HepG2 (cell line): ENCODE results near the gene HIVEP2. TPM values are rescaled to one million over a fixed set of nuclear protein-coding genes. Genes with fewer than 3 reads are reported as not detected.

Experiments
- ARID2 ChIP-seq: sonication (generic); formaldehyde crosslinking; IDR thresholded peaks from 2 replicates; pipeline ENCODE4 v1.8.1; 2022; ENCODE audit warnings: mild to moderate bottlenecking, missing genetic modification reagents, borderline replicate concordance
- ATF7 ChIP-seq, 2 experiments: fragments of 450-650 bp in 1 of 2; sonication (generic) in 1 of 2; formaldehyde crosslinking in 1 of 2; IDR thresholded peaks; 2 replicates each; pipeline versions ENCODE4 v1.4.0 to v1.6.1; 2016 to 2020; ENCODE audit warnings: antibody characterized with exemption in 1 of 2, mild to moderate bottlenecking in 1 of 2, missing genetic modification reagents in 1 of 2
- BCL3 ChIP-seq: sonication (generic); formaldehyde crosslinking; IDR thresholded peaks from 2 replicates; pipeline ENCODE4 v1.5.1; 2020; ENCODE audit warnings: mild to moderate bottlenecking, missing genetic modification reagents, moderate library complexity
- HOXA7 ChIP-seq: sonication (generic); formaldehyde crosslinking; IDR thresholded peaks from 2 replicates; pipeline ENCODE4 v1.8.1; 2022; ENCODE audit warnings: mild to moderate bottlenecking, missing genetic modification reagents, moderate library complexity
- MAZ ChIP-seq, 2 experiments: sonication (generic) in 1 of 2; formaldehyde crosslinking in 1 of 2; IDR thresholded peaks; 2 replicates each; pipeline versions ENCODE4 v1.5.0 to v1.6.1; 2012 to 2020; ENCODE audit warnings: low read depth in 2 of 2, mild to moderate bottlenecking in 2 of 2, borderline replicate concordance in 1 of 2, improper control_type of control experiment in 1 of 2, low read length in 1 of 2, missing genetic modification reagents in 1 of 2, moderate library complexity in 1 of 2
- MEF2D ChIP-seq: sonication (generic); formaldehyde crosslinking; IDR thresholded peaks from 2 replicates; pipeline ENCODE4 v1.5.1; 2020; ENCODE audit warnings: mild to moderate bottlenecking, missing genetic modification reagents
- POGK ChIP-seq: sonication (generic); formaldehyde crosslinking; conservative IDR thresholded peaks from 2 replicates; pipeline ENCODE4 v1.8.0; 2022; ENCODE audit warnings: mild to moderate bottlenecking, moderate library complexity, missing genetic modification reagents
- PRMT3 ChIP-seq: sonication (generic); formaldehyde crosslinking; IDR thresholded peaks from 2 replicates; pipeline ENCODE4 v1.8.1; 2022; ENCODE audit warnings: low read depth, mild to moderate bottlenecking, moderate library complexity, missing genetic modification reagents, borderline replicate concordance
- RAD21 ChIP-seq: fragments of 450-650 bp; formaldehyde crosslinking; IDR thresholded peaks from 2 replicates; pipeline ENCODE4 v1.5.0; 2020; ENCODE audit warnings: mild to moderate bottlenecking
- RCOR2 ChIP-seq: IDR thresholded peaks from 2 replicates; pipeline ENCODE4 v1.6.1; 2016; ENCODE audit warnings: missing biosample characterization, missing genetic modification reagents
- SAP130 ChIP-seq: IDR thresholded peaks from 2 replicates; pipeline ENCODE4 v1.6.1; 2016; ENCODE audit warnings: low read depth
- SRY ChIP-seq: sonication (generic); formaldehyde crosslinking; IDR thresholded peaks from 2 replicates; pipeline ENCODE4 v1.8.0; 2022; ENCODE audit warnings: mild to moderate bottlenecking, missing genetic modification reagents
- SUZ12 ChIP-seq: fragments of 150-350 bp; IDR thresholded peaks from 2 replicates; pipeline ENCODE4 v1.6.1; 2014; ENCODE audit warnings: low read depth, low read length
- ZKSCAN1 ChIP-seq: fragments of 150-350 bp; IDR thresholded peaks from 2 replicates; pipeline ENCODE4 v1.6.1; 2014; ENCODE audit warnings: low read length
- ZNF235 ChIP-seq: sonication (generic); formaldehyde crosslinking; IDR thresholded peaks from 2 replicates; pipeline ENCODE4 v1.8.1; 2023; ENCODE audit warnings: mild to moderate bottlenecking, missing genetic modification reagents, borderline replicate concordance
- ZNF329 ChIP-seq: sonication (generic); formaldehyde crosslinking; IDR thresholded peaks from 2 replicates; pipeline ENCODE4 v1.9.0; 2021; ENCODE audit warnings: low read depth, mild to moderate bottlenecking, missing genetic modification reagents
- ZNF33B ChIP-seq: sonication (generic); formaldehyde crosslinking; IDR thresholded peaks from 2 replicates; pipeline ENCODE4 v1.5.1; 2020; ENCODE audit warnings: mild to moderate bottlenecking, missing genetic modification reagents
- ZNF382 ChIP-seq: sonication (generic); formaldehyde crosslinking; IDR thresholded peaks from 2 replicates; pipeline ENCODE4 v1.5.0; 2020; ENCODE audit warnings: missing genetic modification reagents, mild to moderate bottlenecking, borderline replicate concordance
- ZNF430 ChIP-seq: sonication (generic); formaldehyde crosslinking; IDR thresholded peaks from 2 replicates; pipeline ENCODE4 v1.9.0; 2021; ENCODE audit warnings: mild to moderate bottlenecking, missing genetic modification reagents
- ZNF646 ChIP-seq: sonication (generic); formaldehyde crosslinking; IDR thresholded peaks from 2 replicates; pipeline ENCODE4 v1.9.0; 2021; ENCODE audit warnings: mild to moderate bottlenecking, missing genetic modification reagents
- polyA plus RNA-seq, 8 experiments: library from polyadenylated mRNA; depleted of rRNA in 3 of 8; stranded (reverse) in 7 of 8; unstranded in 1 of 8; fragments of >200 nt; fragmentation: Illumina TruSeq in 4 of 8; extraction: Trizol in 4 of 8; gene quantifications; 2 replicates each; pipeline versions ENCODE4 v1.2.1 to v1.2.3, GENCODE V29; 2011 to 2016; ENCODE audit warnings: low read depth in 4 of 8, missing spikeins in 1 of 8, mixed read lengths in 1 of 8; ENCODE audit not compliant: insufficient read depth in 1 of 8
- total RNA-seq, 5 experiments: library from RNA; depleted of rRNA; stranded (reverse); fragments of >200 nt; fragmentation: Illumina TruSeq; extraction: Trizol; gene quantifications; 2 replicates each; pipeline ENCODE4 v1.2.3, GENCODE V29; 2016; ENCODE audit warnings: low read depth in 1 of 5

HIVEP2 gene
- total and polyA plus RNA-seq, 2 of the 13 experiments (the other 11 are each of a cell fraction or from before 2014, with no cell fraction given) = 3.4 to 12.9 TPM

- TF ChIP-seq ZNF646 (CRISPR knock-in tag) (no peak), HOXA7 (no peak), ZNF235 (no peak), PRMT3 (no peak), ZNF33B (CRISPR knock-in tag) (no peak; the same call in 1 of the 2 replicates), ARID2 (CRISPR knock-in tag) (no peak), ATF7 (IDR thresholded peaks at IDR 0.05) (peak; percentile 87), ATF7 (CRISPR knock-in tag; IDR thresholded peaks at IDR 0.05) (peak; percentile 86), SAP130 (CRISPR knock-in tag) (peak; percentile 94), SUZ12 (no peak), ZKSCAN1 (no peak), POGK (CRISPR knock-in tag) (no peak), SRY (CRISPR knock-in tag) (no peak), RCOR2 (CRISPR knock-in tag) (no peak), BCL3 (CRISPR knock-in tag) (no peak), ZNF430 (CRISPR knock-in tag) (peak; percentile 61; the same call in 1 of the 2 replicates), MAZ (IDR thresholded peaks at IDR 0.05; ENCODE audit: borderline replicate concordance, low read depth, low read length) (peak; percentile 96), MAZ (CRISPR knock-in tag; IDR thresholded peaks at IDR 0.05; ENCODE audit: low read depth) (peak; percentile 70), RAD21 (CRISPR knock-in tag) (0 out of 2 replicates have a peak, but pooled peaks have one; percentile 1), ZNF329 (no peak), ZNF382 (CRISPR knock-in tag) (no peak), MEF2D (CRISPR knock-in tag) (no peak)
Observed at GRCh38 chr6:142946181-142946923, 1.4 kb upstream of the HIVEP2 start (continued).
